Stimulated activated CD4-positive, alpha-beta T cell treated with anti-CD3 and anti-CD28 coated beads, Interleukin-2, amount 100 ng/mL, for 24 hours (primary cell): ENCODE data around the gene TEAD3.
A peak's percentile ranks its signal among the peaks of the same experiment; 100 is the strongest.

Source experiments
- DNase-seq, 2 donors: peaks; one replicate each; pipeline ENCODE4 v3.0.0-alpha.2; 2020

The TEAD3 gene

DNA sequence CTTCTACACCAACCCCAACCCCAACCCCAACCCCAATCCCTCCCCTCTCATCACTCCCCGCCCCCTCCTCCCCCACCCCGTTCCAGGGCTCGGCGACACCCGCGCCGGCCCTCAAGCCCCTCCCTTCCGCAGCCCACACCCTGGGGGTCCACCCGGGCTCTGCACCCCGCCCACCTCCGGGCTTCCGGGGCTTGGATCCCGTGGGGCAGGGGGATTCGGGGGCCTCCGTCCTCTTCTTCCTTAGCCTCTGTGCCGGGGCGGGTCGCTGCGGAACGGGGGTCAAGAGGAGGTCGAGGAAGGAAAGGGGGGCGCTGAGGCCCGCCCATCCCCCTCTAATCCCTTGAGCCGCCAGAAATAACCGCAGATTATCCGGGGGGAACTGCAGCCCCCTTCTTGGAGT, 15.1 kb upstream of the TEAD3 start:
- DNase-seq, result no peak

DNA sequence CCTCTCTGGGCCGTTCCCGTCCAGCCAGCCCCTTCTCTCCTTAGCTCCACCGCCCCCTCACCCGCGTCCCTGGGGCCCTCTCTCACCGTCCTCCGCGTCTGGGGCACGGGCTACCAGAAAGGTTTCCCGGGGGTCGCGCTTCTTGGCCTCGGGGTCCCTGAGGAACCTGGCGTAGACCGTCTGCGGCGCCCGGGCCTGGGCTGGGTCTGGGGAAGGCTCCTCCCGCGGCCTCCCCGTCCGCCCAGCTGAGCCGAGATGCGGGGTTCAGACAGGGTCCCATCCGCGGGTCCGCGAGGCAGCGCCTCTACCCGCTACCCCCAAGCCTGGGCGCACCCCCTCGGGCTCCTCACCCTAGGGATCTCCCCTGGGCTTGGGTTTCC, 14.7 kb upstream of the TEAD3 start:
- DNase-seq, result no peak

DNA sequence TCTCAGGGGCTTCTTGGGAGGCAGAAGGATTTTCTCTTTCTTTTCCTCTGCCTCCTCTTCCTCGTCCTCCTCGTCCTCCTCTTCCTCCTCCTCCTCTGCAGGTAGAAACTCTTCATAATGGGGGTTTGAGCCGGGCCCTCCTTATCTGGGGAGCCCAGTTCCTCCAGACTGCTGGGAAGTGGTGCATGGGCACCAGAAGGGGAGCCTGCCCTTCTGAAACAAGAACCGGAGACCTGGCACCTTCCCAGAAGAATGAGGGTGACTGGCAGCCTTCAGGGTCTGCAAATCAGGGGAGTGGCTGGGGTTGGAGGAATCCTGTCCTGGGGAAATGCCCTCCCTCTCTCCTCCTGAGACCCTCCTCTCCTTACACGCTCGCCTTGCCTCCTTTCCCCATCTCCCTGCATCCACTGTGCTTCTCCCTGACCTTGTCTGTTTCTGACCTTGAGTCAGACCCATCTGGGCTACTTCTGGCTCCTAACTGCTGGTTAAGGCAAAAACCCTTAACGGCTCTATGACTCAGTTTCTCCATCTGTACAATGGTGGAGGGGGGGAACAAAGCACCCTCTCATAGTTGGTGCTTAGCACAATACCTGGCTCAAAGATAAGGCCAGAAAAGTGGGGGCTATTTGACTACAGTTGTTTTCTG, 14.2 kb upstream of the TEAD3 start:
- DNase-seq, result no peak

DNA sequence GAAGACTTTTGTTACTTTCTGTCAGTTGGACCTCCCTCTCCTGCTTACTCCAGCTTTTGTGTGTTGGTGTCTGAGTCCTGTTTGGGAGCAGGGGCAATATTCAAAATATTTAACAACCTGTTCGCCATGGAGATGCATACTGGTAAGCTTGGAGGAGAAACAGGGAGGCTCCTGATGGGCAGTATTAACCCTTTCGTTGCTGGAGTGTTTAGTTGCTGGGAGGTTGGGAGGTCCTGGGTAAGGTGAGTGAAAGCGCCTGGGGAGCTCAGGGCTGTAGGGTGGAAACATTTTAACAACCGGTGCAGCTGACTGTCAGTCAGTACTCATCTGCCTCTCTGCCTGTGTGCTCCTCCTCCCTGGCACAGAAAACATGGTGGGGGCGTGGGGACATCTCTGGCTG, 11.7 kb upstream of the TEAD3 start:
- no peak for DNase-seq

DNA sequence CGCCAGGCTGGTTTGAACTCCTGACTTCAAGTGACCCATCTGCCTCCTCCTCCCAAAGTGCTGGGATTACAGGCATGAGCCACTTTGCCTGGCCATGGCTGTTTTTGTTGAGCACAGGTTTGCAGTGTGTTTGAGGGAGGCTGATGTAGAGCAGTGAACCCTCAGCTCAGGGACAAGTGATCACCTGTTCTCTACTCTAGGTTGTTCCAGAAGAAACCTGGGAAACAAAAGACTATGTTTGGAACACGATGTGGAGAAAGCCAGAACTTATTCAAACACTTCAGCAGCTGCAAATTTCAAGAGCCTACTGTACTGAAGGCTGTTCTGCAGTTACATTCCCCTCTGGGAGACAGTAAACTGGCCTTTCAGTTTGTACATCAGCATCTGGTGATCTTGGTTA, 11.1 kb upstream of the TEAD3 start:
- no peak for DNase-seq

DNA sequence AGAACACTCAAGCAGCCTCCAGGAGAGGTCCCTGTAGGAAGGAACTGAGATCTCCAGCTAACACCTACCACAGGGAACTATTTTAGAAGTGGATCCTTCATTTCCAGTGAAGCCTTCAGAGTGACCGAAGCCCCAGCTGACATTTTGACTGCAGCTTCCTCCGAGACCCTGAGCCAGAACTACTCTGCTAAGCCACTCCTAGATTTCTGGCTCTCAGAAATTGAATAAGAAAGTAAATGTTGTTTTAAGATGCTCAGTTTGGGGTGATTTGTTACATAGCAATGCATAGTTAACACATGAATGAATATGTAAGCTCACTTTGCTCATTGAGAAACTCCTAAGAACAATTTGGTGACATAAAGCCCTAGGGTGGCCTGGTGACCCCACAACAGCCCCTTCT, 10.3 kb upstream of the TEAD3 start:
- DNase-seq, result no peak

DNA sequence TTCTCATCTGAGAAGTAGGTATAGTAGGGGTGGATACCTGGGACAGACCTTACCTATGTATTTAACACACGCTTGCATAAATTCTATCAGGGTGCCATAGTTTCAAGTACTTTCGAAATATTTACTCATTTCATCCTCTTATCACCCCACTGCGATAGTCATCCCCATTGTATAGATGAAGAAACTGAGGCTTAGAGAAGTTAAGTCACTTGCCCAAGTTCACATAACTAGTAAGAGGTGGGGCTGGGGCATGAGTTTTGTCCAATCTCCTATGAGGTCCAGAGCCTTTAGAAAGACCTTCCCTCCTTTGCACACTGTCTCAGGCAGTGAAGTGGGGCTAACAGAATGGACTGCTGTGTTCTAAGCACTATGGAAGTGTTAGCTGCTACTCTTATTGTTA, 9.7 kb upstream of the TEAD3 start:
- no peak for DNase-seq

DNA sequence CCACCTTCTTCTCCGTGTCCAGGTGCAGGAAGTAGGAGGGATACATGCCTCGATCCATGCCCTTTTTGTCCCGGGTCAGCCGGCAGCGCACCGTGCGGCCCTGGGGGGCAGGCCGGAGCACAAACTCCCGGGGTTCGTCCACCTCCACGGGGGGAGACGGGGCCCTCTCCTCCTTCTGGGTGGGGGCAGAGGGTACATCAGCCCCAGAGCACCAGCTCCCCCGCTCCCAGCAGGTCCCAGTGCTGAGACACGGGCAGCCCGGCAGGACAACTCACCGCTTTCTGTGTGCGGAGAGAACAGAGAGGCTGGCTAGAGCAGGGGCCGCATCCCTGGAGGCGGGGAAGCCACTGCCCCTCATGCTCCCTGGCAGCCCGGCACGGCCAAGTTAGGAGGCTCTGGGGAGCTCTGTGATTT, 9.1 kb upstream of the TEAD3 start:
- DNase-seq, result no peak

DNA sequence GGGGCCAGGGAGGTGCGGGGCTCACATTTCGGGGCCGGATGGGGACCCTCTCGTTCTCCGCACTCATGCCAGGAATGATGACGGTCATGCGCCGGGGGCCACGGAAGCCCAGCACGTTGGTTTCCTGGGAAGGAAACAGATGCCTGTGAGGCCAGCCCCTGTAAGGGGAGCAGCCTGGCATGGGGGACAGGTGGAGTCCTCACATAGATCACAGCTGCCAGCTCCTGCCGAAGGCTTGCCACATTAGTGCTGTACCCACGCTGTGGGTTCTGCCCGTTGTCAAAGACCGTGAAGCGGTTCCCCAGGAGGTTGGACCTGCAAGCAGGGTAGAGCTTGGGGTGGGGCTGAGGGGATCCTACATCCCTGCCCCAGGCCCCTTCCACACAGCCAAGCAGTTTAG, 6.7 kb upstream of the TEAD3 start:
- no peak for DNase-seq

DNA sequence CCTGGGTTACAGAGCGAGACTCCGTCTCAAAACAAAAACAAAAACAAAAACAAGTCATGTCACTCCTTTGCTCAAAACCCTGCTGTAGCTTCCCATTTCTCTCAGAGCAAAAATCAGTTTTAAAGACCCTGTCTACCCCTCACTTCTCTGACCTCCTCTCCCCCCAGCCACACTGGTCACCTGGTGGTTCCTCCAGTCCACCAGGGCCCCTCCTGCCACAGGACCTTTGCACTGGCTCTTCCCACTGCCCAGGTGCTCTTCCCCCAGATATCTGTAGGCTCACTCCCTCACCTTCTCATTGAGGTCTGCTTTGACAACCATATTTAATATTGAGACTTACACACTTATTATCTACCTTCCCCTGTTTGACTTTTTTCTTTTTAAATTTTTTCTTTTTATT, 4.9 kb upstream of the TEAD3 start:
- no peak for DNase-seq

DNA sequence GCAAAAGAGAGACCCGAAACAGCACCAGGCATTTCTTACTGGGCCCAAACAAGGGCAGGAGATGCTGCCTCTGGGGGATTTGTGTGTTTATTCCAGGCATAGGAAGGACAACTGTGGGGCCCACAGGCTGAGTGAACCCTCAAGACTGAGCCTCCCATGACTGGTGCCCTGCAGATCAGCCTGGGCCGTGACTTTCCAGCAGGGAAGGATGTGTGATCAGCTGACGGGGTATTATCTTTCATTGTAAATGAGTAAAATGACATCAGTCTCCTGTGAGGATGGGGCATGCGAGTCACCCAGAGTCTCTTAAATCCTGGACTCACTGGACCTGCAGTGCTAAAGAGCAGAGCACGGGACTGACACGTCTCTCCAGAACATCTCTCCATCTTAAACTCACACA, 3.9 kb upstream of the TEAD3 start:
- no peak for DNase-seq

DNA sequence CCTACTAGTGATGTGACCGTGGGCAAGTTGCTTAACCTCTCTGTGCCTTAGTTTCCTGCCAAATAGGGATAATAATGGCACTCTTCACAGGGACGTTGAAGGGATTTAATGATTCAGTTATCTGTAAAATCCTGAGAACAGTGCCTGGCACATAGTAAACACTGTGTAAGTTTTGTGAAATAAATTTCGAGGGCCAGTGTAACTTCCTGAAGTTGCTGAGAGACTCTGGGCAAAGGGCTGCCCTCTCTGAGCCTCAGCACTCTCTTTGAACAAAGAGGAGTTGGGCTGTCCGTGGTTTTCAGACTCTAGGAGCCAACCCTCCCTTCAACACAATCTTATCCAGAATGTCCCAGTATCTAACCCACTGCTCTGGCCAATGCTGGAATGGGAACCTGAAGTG, 2.5 kb upstream of the TEAD3 start:
- DNase-seq, result no peak

DNA sequence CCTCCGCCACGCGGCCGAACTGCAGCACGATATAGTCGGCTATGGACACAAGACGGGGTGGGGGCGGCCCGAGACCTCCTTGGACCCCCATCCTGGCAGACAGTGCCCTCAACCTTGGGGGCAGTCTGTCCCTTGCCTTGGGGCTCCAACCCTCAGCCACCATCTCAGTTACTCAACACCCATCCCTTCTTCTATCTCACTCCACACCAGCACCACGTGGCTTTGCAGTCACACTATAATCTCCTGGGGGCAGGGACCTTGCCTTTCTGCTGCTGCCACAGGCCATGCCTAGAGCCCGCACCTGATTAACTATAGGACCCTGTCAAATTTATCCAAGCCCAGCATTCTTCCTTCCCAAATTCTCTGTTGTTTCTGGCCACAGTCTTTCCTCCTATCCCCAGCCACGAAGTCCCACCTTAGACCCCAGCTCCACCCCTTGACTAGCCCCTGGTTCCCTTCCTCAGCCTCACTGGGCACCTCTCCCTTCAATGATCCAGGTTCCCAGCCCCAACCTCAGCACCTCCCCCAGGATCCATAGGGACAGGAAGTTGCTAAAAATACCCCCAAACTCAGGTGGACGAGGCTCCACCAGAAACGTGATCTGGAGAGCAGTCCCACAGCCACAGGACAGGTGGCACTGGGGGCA, 1.7 kb upstream of the TEAD3 start:
- DNase-seq, result no peak

DNA sequence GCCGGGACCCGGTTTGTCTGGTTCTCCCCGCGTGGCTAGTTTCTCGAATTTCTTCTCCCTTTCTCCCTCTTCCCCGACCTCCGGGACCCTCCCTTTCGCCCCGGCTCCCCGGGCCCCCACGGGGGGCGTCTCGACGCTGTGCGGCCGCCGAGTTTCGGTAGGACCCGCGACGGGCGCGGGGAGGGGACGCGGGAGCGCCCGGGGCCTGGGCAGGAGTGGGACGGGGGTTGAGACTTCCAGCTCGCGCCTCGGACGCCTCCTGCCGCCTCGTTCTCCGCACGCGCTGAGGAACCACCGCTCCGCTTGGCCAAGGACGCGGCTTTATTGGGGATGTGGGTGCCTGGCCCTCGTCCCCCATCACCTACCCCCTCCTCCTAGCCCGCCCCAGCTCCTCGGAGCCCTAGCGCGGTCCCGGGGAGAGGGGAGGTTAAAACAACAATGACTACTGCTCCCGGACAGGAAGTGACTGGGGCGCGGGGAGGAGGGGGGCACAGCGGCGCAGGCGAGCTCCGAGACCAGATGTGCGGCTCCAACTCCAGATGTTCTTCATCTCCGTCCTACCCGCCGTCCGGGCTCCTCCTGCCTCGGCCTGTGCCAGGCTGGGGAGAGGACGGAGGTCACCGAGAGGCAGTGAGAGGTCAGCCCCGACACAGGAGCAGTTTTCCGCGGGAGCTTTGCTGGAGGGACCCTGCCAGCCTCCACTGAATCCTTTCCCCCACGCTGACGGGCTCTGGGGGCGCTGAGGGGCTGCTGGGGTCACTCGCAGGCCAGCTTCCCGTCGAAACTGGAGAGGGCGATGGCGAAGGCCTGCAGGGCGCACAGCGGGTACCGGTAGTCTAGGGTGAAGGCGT, 917 bp upstream of the TEAD3 start:
- peak; percentile 62 to 65 for DNase-seq

DNA sequence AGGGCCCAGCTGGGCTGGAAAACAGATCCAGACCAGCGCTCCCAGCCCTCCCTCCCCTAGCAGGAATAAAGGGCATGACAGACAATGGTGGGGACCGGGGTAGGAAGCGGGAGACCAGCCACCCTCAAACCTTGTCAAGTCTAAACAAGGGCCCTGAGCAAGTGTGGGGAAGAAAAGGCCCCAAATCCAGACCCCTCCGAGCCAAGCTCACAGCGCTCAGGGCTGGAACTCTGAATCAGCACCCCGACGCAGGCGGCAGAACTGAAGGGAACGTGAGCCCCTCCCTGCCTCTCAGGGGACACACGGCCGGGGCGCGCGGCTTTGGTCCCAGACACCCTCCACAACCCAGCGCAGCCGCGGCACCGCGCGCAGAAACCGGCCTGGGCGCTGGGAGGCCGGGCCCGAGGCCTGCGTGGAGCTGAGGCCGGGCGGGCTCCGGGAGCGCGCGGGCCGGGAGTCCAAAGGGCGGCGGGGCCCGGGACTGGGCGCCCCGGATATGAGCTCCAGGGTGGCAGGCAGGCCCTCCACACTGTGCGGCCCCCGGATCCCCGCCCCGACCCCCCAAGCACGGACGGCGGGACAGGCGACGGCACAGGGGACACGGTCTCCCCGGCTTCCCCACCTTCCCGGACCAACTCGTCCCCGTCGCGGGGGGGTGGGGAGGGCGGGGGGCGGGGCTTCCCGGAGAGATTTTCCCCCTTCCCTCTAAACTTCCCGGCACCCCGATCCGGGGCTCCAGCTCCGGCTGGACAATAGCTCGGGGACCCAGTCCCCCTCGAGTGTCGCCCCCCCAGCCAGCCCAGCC, 641 bp downstream of the TEAD3 start:
- no peak for DNase-seq

DNA sequence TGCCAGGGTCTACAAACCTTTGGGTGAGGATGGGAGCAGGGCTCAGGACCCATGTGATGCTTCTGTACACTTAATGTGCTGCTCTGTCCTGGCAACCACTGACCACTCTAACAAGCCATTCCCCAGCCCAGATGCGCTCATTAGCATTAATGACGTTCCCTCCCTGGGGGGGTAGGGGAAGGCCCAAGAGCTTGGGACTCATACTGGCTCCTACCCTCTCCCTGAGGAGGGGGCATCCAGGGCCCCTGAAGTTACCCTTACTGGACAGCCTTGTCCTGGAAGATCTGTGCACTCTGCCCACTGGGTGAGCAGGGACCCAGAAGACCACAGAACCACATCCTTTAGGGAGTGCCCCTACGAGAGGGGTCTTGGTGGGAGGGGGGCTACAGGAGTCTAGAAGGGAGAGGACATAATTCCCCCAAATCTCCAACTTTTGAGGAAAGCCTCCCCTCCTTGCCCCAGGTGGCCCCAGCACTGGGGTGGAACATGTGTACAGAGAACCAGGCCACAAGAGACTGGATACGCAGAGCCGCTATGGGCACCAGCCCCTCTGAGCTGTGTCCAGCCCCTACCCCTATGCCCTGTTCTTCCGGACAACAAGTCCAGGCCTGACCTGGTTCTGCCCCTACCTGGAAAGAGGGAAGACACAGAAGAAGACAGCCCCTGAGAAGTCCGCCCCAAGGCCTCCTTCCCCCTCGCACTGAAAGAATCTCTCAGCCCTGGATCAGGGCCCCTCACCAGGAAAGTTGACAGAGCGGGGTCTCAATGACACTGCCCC, 1.4 kb downstream of the TEAD3 start:
- DNase-seq, result no peak

DNA sequence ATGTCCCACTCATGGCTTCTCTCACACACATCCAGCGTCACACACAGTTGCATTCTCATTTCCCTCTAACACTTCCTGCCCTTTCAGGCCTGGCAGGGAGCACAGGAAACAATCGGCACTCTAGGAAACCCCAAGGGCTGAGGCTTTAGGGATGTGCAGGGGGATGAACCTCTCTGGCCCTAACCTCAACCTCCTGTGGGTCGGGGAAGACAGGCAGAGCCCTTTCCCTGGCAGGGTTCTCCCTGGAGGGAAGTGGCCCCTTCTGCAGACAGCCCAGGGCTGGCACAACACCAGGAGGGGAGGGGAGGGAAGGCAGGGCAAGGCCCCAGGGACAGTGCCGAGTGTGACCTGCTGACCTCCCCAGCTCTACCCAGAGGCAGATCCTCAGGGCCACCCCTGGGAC, 2.7 kb downstream of the TEAD3 start:
- no peak for DNase-seq

DNA sequence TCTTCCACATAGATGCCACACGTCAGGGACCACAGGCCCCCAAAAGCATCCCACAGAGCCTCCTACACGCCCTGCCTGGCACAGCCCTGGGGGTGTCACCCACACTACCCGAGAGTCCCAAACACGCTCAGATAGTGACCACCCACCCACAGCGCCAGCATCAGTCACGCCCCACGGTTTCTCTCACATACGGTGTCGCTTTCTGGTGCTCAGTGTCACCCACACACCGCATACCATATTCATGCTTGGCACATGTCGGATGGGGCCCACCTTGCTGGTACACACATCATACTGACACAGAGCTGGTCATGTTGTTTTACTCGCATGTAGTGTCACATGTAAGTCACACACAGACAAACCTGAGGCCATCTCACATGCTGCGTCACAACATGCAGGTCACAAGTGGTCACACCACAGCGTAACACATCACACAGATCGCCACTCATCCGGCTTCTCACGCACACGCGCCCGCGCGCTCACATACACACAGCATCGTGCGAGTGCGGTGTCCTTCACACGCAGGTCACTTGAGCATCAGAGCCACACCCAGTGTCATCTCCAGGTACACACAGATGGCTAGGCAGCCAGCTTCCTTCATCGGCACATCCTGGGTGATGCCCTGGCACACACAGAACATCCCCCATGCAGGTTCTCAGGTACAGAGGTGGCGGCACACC, 3.4 kb downstream of the TEAD3 start:
- DNase-seq, result no peak

DNA sequence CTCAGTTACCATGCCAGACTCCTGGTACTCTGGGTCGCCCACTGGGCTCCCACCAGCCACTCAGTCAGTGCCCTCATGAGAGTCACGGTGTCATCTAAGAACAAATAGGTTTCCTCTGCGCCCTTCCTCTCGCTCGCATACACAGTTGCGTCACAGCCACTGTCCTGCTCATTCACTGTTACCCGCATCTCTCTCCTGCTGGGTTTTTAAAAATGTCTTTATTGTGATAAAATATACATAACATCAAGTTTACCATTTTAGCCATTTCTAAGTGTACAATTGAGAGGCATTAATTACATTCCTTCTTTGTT, 4.0 kb downstream of the TEAD3 start:
- no peak for DNase-seq

DNA sequence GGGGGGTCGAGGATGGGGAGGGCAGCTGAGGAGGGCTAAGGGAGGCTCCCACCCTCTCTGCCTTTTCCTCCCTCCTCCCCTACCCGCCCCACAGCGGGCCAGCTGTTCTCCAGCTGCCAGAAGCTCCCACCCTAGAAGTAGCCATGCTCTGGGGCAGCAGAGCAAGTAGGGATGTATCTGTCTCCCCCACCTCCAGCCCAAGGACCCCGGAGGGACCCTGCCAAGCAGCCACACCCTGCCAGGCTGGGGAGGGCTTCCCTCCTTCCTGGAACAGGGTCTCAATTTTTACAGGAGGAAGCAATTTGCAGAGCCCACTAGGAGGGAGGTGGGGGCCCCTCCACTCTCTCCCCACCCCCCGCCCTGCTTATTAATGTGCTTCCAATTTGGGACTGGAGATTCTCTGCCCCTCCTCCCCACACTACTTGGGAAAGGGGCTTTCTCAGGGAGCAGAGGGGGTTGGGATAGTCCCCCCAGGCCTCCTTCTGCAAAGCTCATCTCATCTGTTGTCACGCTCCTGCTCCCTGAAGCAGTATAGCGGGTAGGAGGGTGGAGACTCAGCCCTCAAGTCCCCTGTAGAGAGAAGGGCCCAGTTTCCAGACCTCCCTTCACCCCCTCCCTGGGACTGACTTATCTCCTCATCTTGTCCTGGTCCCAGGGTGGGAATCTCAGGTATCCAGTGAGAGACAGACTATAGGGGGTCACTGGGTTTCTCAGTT, 4.5 kb downstream of the TEAD3 start:
- no peak for DNase-seq

DNA sequence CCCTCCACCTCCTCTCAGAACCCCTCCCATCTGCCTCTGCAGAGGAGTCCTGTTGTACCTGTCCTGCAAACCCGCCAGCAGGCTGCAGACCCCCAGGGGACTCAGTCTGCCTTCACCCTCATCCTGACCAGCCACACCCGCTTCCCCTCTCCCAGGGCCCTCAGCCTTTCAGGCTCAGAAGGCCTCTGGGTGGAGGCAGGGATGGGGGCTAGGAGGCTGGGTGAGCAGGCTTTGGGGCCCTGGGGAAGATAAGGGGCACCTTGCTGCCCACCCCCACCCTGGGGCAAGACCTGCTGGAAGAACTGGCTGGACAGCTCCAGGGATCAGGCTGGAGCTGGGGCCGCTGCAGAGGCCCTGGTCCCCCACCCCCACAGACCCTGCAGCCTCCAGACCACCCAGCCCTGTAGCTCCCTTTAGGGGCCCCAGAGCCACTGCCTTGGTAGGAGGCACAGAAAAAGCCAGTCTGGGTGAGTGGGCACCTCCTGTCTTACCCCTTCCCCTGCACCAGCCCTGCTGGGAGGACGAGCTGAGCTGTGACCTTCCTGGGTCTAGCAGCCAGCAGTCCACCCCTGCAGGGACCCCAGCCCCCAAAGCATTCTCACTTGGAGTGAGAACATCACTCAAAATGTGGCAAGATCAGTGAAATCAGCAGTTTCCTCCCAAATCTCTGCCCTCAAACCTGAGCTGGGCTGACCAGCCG, 5.2 kb downstream of the TEAD3 start:
- DNase-seq, result no peak
